Effector memory CD4-positive, alpha-beta T cell (primary cell): ENCODE data around the gene COTL1.

ENCODE experiments used
- DNase-seq, 3 donors: peaks; one replicate each; pipeline ENCODE4 v3.0.0-alpha.2; 2020
- H3K27ac ChIP-seq: 2 replicates; pipeline ENCODE4 v1.7.0; 2013; ENCODE audit warnings: mild to moderate bottlenecking, low read length, moderate library complexity; ENCODE audit not compliant: insufficient read depth, poor library complexity, severe bottlenecking
- H3K27me3 ChIP-seq: replicated peaks from 2 replicates; pipeline ENCODE4 v1.7.0; 2013; ENCODE audit warnings: mild to moderate bottlenecking, low read length; ENCODE audit not compliant: insufficient read depth, control insufficient read depth, poor library complexity, severe bottlenecking
- H3K36me3 ChIP-seq: 2 replicates; pipeline ENCODE4 v1.7.0; 2013; ENCODE audit warnings: mild to moderate bottlenecking, low read length, moderate library complexity; ENCODE audit not compliant: control insufficient read depth, insufficient read depth
- H3K4me1 ChIP-seq: 2 replicates; pipeline ENCODE4 v1.7.0; 2013; ENCODE audit warnings: low read length, mild to moderate bottlenecking; ENCODE audit not compliant: control insufficient read depth, insufficient read depth, poor library complexity, severe bottlenecking
- H3K4me3 ChIP-seq: 2 replicates; pipeline ENCODE4 v1.7.0; 2013; ENCODE audit warnings: low read length, low read depth, mild to moderate bottlenecking; ENCODE audit not compliant: insufficient read depth, poor library complexity, severe bottlenecking
- H3K9me3 ChIP-seq: 2 replicates; pipeline ENCODE4 v1.7.0; 2013; ENCODE audit warnings: mild to moderate bottlenecking, low read length, moderate library complexity; ENCODE audit not compliant: control insufficient read depth

COTL1 gene

GRCh38 chr16:84657229-84657837 is 39.5 kb upstream of the COTL1 start:
- no peak for DNase-seq
- H3K4me3 ChIP-seq = no peak overlapping the region
- no peaks in the 10 kb centered on the region for H3K9me3 ChIP-seq
- H3K4me1 ChIP-seq = peaks cover 19% of the 10 kb centered on the region
- peaks cover 61% of the 10 kb centered on the region for H3K36me3 ChIP-seq
- H3K27ac ChIP-seq = no peak overlapping the region
- H3K27me3 ChIP-seq = no peaks in the 10 kb centered on the region

GRCh38 chr16:84656649-84657048 is 38.8 kb upstream of the COTL1 start:
- H3K36me3 ChIP-seq = peaks cover 58% of the 10 kb centered on the region
- H3K4me3 ChIP-seq = no peak overlapping the region
- H3K27me3 ChIP-seq = no peaks in the 10 kb centered on the region
- H3K4me1 ChIP-seq = peaks cover 24% of the 10 kb centered on the region
- no peaks in the 10 kb centered on the region for H3K9me3 ChIP-seq
- no peak for DNase-seq
- no peak overlapping the region for H3K27ac ChIP-seq

DNA sequence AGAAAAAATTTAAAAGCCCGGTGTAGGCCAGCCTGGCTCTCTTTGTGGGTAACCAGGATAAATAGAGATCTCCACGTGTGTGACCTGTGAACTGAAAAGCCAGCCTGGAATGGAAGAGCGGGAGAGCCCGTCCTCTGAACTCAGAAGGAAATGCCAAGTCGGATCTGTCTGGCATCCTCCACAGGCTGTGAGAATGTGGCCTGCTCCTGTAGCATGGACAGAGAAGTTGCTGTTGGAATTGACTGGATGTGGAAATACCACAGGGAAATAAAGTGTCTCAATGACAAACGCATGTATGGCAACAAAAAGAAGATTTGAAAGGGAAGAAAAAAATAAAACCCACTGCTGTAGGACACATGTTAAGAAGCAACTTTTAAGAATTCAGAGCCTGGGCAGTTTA is 37.1 kb upstream of the COTL1 start:
- H3K9me3 ChIP-seq = no peaks in the 10 kb centered on the region
- H3K4me1 ChIP-seq = peaks cover 24% of the 10 kb centered on the region
- no peak overlapping the region for H3K27ac ChIP-seq
- no peak overlapping the region for H3K4me3 ChIP-seq
- no peak for DNase-seq
- H3K36me3 ChIP-seq = peaks cover 50% of the 10 kb centered on the region
- H3K27me3 ChIP-seq = no peaks in the 10 kb centered on the region

- Histone ChIP-seq H3K4me1 (peaks cover 29% of the 10 kb centered on the region), H3K36me3 (peaks cover 42% of the 10 kb centered on the region)
These were observed 36.4 kb upstream of the COTL1 start for GRCh38 chr16:84654238-84654637.

DNA sequence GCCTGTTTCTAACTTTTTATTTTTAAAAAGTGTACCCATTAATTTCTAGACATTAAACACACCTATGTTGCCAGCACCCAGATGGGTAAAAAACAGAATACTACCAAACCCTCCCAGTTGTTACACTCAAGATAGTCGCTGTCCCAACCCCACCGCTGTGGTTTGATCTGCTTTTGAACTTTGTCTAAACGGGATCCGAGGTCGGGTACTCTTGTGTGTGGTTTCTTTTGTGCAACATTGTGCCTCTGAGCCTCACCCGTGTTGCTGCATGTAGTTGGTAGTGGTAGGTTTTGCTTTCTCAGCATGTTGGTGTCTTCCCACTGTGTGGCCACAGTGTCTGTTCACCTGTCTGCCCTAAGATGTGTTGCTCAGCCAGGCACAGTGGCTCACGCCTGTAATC is 34.7 kb upstream of the COTL1 start:
- Histone ChIP-seq H3K4me3 (no peak overlapping the region), H3K4me1 (peaks cover 38% of the 10 kb centered on the region), H3K27me3 (no peaks in the 10 kb centered on the region), H3K27ac (no peak overlapping the region), H3K9me3 (no peaks in the 10 kb centered on the region), H3K36me3 (peaks cover 26% of the 10 kb centered on the region)
- peak in 1 of 3 donors; percentile 6 for DNase-seq

More at GRCh38 chr16:84654238-84654637, 36.4 kb upstream of the COTL1 start:
- H3K27ac ChIP-seq = no peak overlapping the region
- no peaks in the 10 kb centered on the region for H3K9me3 ChIP-seq
- DNase-seq = no peak
- H3K27me3 ChIP-seq = no peaks in the 10 kb centered on the region
- H3K4me3 ChIP-seq = no peak overlapping the region

- no peak overlapping the region for H3K4me3 ChIP-seq
- peaks cover 28% of the 10 kb centered on the region for H3K4me1 ChIP-seq
- DNase-seq = no peak
- no peak overlapping the region for H3K27ac ChIP-seq
- H3K27me3 ChIP-seq = no peaks in the 10 kb centered on the region
- H3K36me3 ChIP-seq = peaks cover 17% of the 10 kb centered on the region
- no peaks in the 10 kb centered on the region for H3K9me3 ChIP-seq
These were observed 32.4 kb upstream of the COTL1 start for GRCh38 chr16:84650062-84650991.

DNA sequence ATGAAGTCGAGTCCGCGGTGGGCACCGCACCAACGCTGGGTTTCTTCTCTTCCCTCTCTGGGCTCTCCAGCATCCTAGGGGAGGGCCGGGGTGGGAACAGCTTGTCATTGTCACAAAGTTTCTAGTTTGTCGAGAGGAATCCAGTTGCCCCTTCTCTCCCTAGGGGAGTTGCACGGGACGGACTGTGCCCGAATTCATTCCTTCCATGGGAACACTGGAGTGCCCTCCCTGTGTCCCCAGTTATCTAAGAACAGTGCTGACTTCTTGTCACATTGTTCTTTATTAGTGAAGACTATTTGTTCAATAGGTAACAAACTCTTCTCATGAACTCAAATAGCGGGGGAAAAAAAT is 31.6 kb upstream of the COTL1 start:
- H3K27me3 ChIP-seq = no peaks in the 10 kb centered on the region
- peaks cover 12% of the 10 kb centered on the region for H3K36me3 ChIP-seq
- H3K9me3 ChIP-seq = no peaks in the 10 kb centered on the region
- no peak for DNase-seq
- peak overlapping the region; percentile 66 for H3K4me3 ChIP-seq
- H3K4me1 ChIP-seq = peaks cover 28% of the 10 kb centered on the region
- peak overlapping the region; percentile 71 for H3K27ac ChIP-seq

GRCh38 chr16:84648595-84649510 is 31.0 kb upstream of the COTL1 start:
- peak overlapping the region; percentile 66 for H3K4me3 ChIP-seq
- peaks cover 28% of the 10 kb centered on the region for H3K4me1 ChIP-seq
- peak; percentile 10 to 34 (median 33) for DNase-seq
- no peaks in the 10 kb centered on the region for H3K9me3 ChIP-seq
- H3K27ac ChIP-seq = peak overlapping the region; percentile 72
- no peaks in the 10 kb centered on the region for H3K27me3 ChIP-seq
- peaks cover 12% of the 10 kb centered on the region for H3K36me3 ChIP-seq

GRCh38 chr16:84647828-84648594 is 30.1 kb upstream of the COTL1 start, which contains the start of gene KLHL36:
Gene KLHL36 (plus strand): TSS chr16:84648511. CDS start chr16:84650868, 2,357 bp downstream.
- DNase-seq = peak; percentile 56 to 65 (median 65)

More at GRCh38 chr16:84647828-84648594, 30.1 kb upstream of the COTL1 start, which contains the start of gene KLHL36:
- Histone ChIP-seq H3K36me3 (peaks cover 12% of the 10 kb centered on the region), H3K9me3 (no peaks in the 10 kb centered on the region), H3K4me3 (peak within 1 kb of the TSS; percentile 67), H3K27me3 (no peaks in the 10 kb centered on the region), H3K27ac (peak within 1 kb of the TSS; percentile 72), H3K4me1 (peaks cover 26% of the 10 kb centered on the region)
